Lung (tissue), 12 donors: ENCODE measurements around the gene PRKCB. TPM values are rescaled to one million over a fixed set of nuclear protein-coding genes. Genes with fewer than 3 reads are reported as not detected.
A peak's percentile ranks its signal among the peaks of the same experiment; 100 is the strongest.

Experiments
- ATAC-seq: fragments of 200-7000 bp; cut with Tn5 transposase; one replicate; pipeline ENCODE4 v1.9.1; 2020; ENCODE audit warnings: moderate number of reproducible peaks; ENCODE audit not compliant: insufficient read depth, low FRiP score
- DNase-seq, 3 donors: peaks; one replicate each; pipeline ENCODE4 v3.0.0-alpha.2; 2013 to 2017
- H3K27ac ChIP-seq, 2 donors: one replicate each; pipeline ENCODE4 v1.5.1; 2013; ENCODE audit warnings: mild to moderate bottlenecking in 2 of 2, moderate library complexity in 2 of 2, control low read depth in 1 of 2, inconsistent platforms in 1 of 2, low read depth in 1 of 2, low read length in 1 of 2
- H3K27me3 ChIP-seq, 3 donors: one replicate each; pipeline ENCODE4 v1.5.1; 2013; ENCODE audit warnings: low read length in 2 of 3; ENCODE audit not compliant: control insufficient read depth in 3 of 3, insufficient read depth in 3 of 3
- H3K36me3 ChIP-seq, 4 donors: one replicate each; pipeline ENCODE4 v1.5.1; 2013; ENCODE audit warnings: low read length in 4 of 4, mild to moderate bottlenecking in 1 of 4, moderate library complexity in 1 of 4; ENCODE audit not compliant: control insufficient read depth in 4 of 4, insufficient read depth in 4 of 4
- H3K4me1 ChIP-seq, 5 donors: one replicate each; pipeline ENCODE4 v1.5.1; 2013; ENCODE audit warnings: low read length in 5 of 5, mild to moderate bottlenecking in 2 of 5, moderate library complexity in 1 of 5; ENCODE audit not compliant: control insufficient read depth in 5 of 5, insufficient read depth in 5 of 5
- H3K4me3 ChIP-seq: one replicate; pipeline ENCODE4 v1.5.1; 2013; ENCODE audit warnings: mild to moderate bottlenecking, control low read depth, moderate library complexity
- H3K9ac ChIP-seq, 2 donors: one replicate each; pipeline ENCODE4 v1.5.1; 2013; ENCODE audit warnings: low read length in 2 of 2, control low read depth in 1 of 2; ENCODE audit not compliant: insufficient read depth in 1 of 2
- H3K9me3 ChIP-seq, 4 donors: one replicate each; pipeline ENCODE4 v1.5.1; 2013; ENCODE audit warnings: low read length in 3 of 4, mild to moderate bottlenecking in 1 of 4, moderate library complexity in 1 of 4; ENCODE audit not compliant: control insufficient read depth in 4 of 4, insufficient read depth in 3 of 4
- WGBS, 2 donors: extraction: QIAGEN DNeasy Blood & Tissue Kit; methylation state at CpG; one replicate each; pipeline ENCODE4 v1.1.7; 2013; 5-methylcytosine and 5-hydroxymethylcytosine counted together
- polyA plus RNA-seq, 2 donors: library from polyadenylated mRNA; stranded (reverse); fragments of 200-250 nt; gene quantifications; one replicate each; pipeline ENCODE4 v1.2.1, GENCODE V29; 2013
- total RNA-seq, 2 donors: library from RNA; depleted of rRNA in 1 of 2; stranded (reverse); fragments of >200 nt in 1 of 2; gene quantifications; one replicate each; pipeline ENCODE4 v1.2.1, GENCODE V29; 2014 to 2021
- TF ChIP-seq, protein P1 (sequence below): IDR thresholded peaks from 2 replicates; pipeline ENCODE4 v1.5.1; 2012; ENCODE audit warnings: mild to moderate bottlenecking; ENCODE audit errors: control extremely low read depth, extremely low read depth
- donor health status: control.
- donor health status: control.
- donor health status: Bipolar disorder and iron deficiency.
- donor health status: healthy.
- donor health status: DM: yes; HTN: yes; CAD: no.

The PRKCB gene
- total and polyA plus RNA-seq, 4 donors: 2.5 to 46.4 (median 21.8) TPM

DNA sequence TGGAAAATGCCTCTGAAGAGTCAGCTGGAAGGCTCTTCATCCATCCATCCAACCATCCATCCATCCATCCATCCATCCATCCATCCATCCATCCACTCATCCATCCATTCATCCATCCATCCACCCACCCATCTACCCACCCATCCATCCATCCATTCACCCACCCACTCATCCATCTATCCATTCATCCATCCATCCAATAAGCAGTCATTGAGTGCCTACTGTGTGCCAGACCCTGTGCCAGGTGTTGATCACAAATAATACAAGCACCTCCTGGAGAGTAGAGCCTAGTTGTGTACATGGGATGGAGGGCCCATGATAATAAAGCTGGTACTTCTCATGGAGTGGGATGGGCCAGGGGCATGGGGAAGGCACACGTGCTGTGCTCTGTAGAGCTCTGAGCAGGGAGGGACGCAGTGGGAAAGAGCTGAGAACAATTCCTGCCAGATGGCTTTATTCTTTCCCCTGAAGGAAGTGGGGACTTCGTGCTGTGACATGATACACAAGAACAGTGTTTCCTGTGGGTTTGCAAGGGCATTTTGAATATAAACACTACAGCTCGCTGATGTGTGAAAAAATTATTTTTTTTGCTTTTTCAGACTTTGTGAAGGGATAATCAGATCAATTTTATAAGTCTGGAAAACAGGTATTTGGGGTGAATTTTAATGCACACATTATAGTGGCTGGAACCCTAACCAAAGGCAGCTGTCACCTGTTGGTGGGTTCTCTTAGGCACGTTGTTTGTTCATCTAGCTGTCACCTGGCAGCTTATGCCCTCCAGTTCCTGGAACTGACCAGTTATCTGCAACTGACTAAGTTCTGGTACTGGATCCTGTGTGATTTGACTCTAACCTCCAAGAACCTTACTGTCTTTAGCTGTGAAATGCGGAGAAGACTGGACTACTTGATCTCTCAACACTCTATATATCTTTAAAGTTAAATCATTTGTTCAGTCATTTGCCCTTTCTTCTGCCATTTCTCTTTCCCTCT lies 61.3 kb downstream of the PRKCB start:
- Histone ChIP-seq H3K27me3 (no peaks in the 10 kb centered on the region), H3K36me3 (no peaks in the 10 kb centered on the region), H3K4me3 (no peak overlapping the region), H3K4me1 (peaks cover 0 to 15% (median 4%) of the 10 kb centered on the region in 5 donors), H3K9ac (no peak overlapping the region), H3K9me3 (peaks cover 0 to 6% (median 0%) of the 10 kb centered on the region in 4 donors), H3K27ac (no peak overlapping the region)
- WGBS, 2 donors: 21 to 46% methylated on average over 6 of the region's 6 CpGs
- TF ChIP-seq, protein P1, sequence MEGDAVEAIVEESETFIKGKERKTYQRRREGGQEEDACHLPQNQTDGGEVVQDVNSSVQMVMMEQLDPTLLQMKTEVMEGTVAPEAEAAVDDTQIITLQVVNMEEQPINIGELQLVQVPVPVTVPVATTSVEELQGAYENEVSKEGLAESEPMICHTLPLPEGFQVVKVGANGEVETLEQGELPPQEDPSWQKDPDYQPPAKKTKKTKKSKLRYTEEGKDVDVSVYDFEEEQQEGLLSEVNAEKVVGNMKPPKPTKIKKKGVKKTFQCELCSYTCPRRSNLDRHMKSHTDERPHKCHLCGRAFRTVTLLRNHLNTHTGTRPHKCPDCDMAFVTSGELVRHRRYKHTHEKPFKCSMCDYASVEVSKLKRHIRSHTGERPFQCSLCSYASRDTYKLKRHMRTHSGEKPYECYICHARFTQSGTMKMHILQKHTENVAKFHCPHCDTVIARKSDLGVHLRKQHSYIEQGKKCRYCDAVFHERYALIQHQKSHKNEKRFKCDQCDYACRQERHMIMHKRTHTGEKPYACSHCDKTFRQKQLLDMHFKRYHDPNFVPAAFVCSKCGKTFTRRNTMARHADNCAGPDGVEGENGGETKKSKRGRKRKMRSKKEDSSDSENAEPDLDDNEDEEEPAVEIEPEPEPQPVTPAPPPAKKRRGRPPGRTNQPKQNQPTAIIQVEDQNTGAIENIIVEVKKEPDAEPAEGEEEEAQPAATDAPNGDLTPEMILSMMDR: no peak
- ATAC-seq (no peak), DNase-seq (peak in 2 of 3 donors; percentile 24 to 43)

DNA sequence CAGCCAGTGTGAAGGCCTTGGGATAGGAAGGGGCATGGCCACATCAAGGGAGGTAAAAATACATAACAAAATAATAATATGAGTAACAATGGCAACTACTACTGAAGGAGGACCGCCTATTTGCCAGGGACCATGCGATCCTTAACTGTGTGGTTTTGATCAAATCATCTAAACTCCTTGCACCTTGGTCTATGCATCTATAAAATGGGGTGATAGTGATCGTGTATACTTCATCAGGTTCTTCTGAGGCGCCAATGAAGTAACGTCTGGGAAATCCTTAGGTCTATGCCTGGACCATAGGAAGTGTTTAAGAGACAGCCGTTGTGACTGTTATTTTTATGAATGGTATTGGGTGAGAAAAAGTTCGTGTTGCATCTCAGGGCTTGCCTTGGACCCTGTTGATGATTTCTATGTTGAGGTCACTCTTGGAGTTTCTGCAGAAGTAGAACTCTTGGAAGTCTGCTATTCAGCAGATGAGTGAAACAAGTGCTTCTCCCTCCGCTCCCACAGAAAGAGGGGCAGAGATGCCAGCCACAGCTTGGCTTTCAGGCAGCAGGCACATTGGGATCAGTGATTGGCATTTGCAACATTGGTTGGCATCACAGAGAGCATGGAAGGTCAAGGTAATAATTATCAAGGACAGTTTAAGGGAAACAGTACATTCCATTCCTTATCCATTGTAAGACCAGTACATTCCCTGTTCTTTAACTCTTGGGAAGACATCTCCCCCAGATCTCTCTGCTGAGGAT lies 63.1 kb downstream of the PRKCB start:
- ATAC-seq: no peak
- Histone ChIP-seq H3K27ac (no peak overlapping the region), H3K27me3 (no peaks in the 10 kb centered on the region), H3K9ac (no peak overlapping the region), H3K4me3 (no peak overlapping the region), H3K9me3 (peaks cover 0 to 5% (median 0%) of the 10 kb centered on the region in 4 donors), H3K36me3 (no peaks in the 10 kb centered on the region), H3K4me1 (peaks cover 0 to 25% (median 4%) of the 10 kb centered on the region in 5 donors)
- TF ChIP-seq, protein P1: no peak
- no peak for DNase-seq
- WGBS, 2 donors: 91 to 94% methylated on average over 8 of the region's 8 CpGs

DNA sequence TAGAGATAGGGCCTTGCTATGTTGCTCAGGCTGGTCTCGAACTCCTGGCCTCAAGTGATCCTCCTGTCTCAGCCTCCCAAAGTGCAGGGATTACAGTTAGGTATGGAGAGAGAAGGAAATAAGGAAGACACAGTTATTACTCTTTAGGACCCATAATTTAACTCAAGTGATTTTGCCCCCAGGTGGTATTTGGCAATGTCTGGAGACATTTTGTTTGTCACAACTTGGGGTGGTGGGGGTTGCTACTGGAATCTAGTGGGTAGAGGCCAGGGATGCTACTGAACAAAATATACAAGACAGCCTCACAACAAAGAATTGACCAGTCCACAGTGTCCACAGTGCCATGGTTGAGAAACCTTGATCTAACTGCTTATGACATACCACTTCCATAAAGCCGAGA lies 64.1 kb downstream of the PRKCB start:
- Histone ChIP-seq H3K9ac (no peak overlapping the region), H3K27ac (no peak overlapping the region), H3K9me3 (peaks cover 0 to 3% (median 0%) of the 10 kb centered on the region in 4 donors), H3K27me3 (no peaks in the 10 kb centered on the region), H3K4me1 (peaks cover 0 to 29% (median 4%) of the 10 kb centered on the region in 5 donors), H3K4me3 (no peak overlapping the region), H3K36me3 (no peaks in the 10 kb centered on the region)
- DNase-seq (no peak), ATAC-seq (no peak)
- TF ChIP-seq, protein P1: no peak
- 64 to 77% methylated on average over 2 of the region's 2 CpGs for WGBS, 2 donors
